Tongue (tissue), 2 donors: ENCODE results near the gene CLDN4. TPM values are rescaled to one million over a fixed set of nuclear protein-coding genes. Genes with fewer than 3 reads are reported as not detected.
"Not testable (repeated sequence)": the region's sequence is repeated elsewhere in the genome, so short reads cannot be mapped to it uniquely, and the experiment has no call there.

Experiments
- DNase-seq: peaks from one replicate; pipeline ENCODE4 v3.0.0-alpha.2; 2015
- total RNA-seq: library from RNA; depleted of rRNA; stranded (reverse); fragments of >200 nt; gene quantifications from one replicate; pipeline ENCODE4 v1.2.3, GENCODE V29; 2014

The CLDN4 gene
- total RNA-seq, 1 donor from 2014 or later = 24.3 TPM

GRCh38 chr7:73823873-73824592, 6.8 kb upstream of the CLDN4 start:
- DNase-seq = no peak

DNA sequence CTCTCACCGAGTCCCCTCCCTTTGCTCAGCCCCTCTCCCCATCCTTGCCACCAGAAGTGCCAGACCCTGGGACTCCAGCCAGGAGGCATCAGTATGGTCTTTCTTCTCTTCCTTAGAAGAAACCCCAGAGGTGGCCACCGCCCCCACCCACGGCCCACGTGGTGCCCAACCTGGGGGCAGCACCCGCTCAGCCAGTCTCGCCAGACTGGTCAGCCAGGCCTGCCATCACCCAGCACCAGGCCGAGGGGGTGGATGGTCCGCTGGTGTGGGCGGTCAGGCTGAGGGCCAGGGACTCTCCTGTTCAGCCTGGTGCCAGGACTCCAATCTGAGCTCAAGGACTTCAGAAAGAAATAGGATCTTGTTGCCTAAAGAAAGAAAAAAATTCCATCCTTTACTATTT, 5.8 kb upstream of the CLDN4 start:
- no peak for DNase-seq

DNA sequence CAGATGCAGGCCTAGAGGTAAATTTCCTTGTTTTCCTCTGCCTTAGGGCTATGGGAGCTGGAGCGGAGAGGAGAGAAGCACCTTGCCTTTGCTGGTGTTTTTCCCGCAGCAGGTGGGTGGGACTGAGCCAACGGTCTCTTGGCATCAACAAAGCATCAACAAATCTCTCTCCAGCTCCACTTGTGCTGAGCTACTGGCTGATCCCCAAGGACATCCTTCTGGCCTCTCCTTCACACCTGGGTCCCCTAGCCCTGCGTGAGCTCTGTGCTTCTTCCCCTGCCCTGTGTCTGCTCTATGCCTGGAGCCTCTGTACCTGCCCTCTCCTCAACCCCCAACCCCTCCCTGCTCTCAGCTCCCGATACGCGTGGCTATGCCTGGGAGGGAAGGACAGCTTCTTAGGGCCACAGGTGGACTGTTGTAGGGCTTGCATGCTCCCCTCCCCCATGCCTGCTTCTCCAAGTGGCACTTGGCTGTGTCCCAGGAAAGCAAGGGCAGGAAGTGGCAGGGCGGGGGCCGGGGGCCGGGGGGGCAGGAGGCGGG, 3.2 kb upstream of the CLDN4 start:
- DNase-seq = peak; percentile 67

DNA sequence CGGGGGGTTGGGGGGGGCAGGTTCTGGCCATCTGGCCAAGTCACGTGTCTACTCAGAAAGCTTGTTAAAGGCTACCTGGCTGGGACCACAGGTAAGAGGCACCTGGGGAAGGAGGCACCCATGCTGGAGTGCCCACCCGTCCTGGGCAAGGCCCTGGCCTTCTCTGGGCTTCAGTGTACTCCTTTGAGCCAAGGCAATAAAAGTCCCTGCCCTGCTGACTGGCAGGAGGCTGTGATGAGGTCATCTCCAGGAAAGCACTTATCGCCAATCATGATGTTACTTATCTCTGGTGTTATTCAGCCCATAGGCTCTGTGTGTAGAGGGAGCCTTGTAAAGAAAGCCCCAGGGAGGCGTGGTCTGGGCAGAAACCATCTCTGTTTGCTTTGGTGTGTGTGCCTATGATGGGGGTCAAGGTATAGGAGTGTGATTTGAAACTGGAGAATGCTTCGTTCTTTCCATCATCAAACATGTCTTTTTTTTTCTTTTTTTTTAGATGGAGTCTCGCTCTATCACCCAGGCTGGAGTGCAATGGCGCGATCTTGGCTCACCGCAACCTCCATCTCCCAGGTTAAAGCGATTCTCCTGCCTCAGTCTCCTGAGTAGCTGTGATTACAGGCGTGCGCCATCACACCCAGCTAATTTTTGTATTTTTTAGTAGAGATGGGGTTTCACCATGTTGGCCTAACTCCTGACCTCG, 2.5 kb upstream of the CLDN4 start:
- DNase-seq = peak; percentile 34

- no peak for DNase-seq
Observed at GRCh38 chr7:73828972-73829371, 1.8 kb upstream of the CLDN4 start.

- DNase-seq = no peak
Observed at GRCh38 chr7:73829505-73829904, 1.3 kb upstream of the CLDN4 start.

- DNase-seq = no peak
Observed at GRCh38 chr7:73829921-73830680, 695 bp upstream of the CLDN4 start.

- DNase-seq = no peak
Observed at GRCh38 chr7:73831584-73831833, 713 bp downstream of the CLDN4 start.

DNA sequence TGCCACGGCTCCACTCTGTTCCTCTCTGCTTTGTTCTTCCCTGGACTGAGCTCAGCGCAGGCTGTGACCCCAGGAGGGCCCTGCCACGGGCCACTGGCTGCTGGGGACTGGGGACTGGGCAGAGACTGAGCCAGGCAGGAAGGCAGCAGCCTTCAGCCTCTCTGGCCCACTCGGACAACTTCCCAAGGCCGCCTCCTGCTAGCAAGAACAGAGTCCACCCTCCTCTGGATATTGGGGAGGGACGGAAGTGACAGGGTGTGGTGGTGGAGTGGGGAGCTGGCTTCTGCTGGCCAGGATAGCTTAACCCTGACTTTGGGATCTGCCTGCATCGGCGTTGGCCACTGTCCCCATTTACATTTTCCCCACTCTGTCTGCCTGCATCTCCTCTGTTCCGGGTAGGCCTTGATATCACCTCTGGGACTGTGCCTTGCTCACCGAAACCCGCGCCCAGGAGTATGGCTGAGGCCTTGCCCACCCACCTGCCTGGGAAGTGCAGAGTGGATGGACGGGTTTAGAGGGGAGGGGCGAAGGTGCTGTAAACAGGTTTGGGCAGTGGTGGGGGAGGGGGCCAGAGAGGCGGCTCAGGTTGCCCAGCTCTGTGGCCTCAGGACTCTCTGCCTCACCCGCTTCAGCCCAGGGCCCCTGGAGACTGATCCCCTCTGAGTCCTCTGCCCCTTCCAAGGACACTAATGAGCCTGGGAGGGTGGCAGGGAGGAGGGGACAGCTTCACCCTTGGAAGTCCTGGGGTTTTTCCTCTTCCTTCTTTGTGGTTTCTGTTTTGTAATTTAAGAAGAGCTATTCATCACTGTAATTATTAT, 1.2 kb downstream of the CLDN4 start:
- peak; percentile 57 for DNase-seq

DNA sequence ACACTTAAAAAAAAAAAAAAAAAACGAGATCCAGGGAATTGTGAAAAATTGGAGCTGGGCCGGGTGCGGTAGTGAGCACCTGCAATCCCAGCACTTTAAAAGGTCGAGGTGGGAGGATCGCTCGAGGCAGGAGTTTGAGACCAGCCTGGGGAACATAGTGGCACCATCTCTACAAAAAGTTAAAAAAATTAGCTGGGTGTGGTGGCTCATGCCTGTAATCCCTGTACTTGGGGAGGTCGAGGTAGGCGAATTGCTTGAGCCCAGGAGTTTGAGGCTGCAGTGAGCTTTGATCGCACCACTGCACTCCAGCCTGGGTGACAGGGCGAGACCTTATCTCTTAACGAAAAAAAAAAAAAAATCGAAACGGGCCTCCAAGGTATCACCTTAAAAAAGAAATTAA, 2.0 kb downstream of the CLDN4 start:
- DNase-seq = no peak

DNA sequence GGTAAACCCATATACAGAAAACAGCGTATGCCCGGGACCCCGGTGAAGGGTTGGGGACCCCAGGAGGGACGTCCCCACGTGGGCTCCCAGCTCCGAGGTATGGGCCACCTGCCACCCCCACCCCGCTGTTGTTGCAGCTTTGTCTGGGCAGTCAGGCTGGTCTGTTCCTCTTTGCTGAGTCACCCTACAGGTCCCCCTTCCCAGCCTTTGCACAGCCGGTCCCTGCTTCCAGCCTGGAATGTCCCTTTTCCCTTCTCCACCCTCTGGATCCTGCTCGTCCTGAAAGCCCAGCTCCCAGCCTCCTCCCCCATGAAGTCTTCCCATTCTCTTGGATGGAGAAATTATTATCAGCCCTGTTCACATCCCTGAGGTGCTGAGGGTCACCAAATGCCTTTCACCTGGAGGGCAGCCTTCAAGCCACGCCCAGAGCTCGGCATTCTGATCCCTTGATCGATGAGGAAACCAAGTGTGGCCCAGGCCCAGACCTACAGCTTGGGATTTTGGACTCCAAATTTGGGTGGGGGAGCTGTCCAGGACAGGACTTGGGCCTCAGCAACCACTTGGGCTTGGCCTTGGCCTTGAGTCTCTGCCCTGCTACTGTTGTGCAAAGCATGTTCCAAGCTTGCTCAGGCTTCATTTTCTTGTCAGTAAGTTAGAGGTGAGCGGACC, 2.6 kb downstream of the CLDN4 start:
- no peak for DNase-seq

- no peak for DNase-seq
Observed at GRCh38 chr7:73834626-73835191, 3.9 kb downstream of the CLDN4 start.

- DNase-seq = not testable (repeated sequence)
Observed at GRCh38 chr7:73837167-73837566, 6.4 kb downstream of the CLDN4 start.

DNA sequence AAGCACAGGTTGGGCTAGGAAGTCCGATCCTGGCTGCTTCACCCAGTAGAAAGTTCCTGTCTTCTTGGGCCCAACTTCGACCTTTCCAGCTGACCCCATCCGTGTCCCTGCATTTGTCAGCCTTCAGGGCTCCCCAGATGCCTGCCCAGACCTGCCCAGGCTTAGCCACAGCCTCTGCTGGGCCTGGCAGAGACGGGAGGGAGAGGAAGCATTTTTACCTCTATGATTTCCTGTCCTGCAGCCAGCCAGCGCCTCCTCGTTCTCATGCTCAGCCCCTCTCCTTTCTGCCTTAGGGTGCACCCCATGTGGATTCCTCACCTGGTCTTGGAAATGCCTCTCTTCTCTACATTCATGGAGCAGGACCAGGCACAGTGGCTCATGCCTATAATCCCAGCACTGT, 7.8 kb downstream of the CLDN4 start:
- DNase-seq = no peak

DNA sequence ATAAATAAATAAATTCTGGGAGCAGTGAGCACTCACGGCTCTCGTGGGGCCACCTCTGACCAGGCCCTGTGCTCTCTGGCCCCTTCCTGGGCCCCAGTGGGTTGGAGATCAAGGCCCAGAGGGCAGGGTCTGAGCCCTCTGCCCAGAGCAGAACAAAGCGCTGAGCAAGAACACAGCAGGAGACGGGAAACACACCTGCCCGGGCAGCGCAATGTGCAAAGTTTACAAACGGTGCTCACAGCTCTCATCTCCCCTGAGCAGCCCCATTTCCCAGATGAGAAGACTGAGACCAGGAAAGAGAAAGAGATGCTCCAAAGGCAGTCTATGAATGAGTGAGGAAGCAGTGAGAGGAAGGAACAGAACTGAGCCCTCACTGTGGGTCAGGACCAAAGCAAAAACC, 8.5 kb downstream of the CLDN4 start:
- no peak for DNase-seq

DNA sequence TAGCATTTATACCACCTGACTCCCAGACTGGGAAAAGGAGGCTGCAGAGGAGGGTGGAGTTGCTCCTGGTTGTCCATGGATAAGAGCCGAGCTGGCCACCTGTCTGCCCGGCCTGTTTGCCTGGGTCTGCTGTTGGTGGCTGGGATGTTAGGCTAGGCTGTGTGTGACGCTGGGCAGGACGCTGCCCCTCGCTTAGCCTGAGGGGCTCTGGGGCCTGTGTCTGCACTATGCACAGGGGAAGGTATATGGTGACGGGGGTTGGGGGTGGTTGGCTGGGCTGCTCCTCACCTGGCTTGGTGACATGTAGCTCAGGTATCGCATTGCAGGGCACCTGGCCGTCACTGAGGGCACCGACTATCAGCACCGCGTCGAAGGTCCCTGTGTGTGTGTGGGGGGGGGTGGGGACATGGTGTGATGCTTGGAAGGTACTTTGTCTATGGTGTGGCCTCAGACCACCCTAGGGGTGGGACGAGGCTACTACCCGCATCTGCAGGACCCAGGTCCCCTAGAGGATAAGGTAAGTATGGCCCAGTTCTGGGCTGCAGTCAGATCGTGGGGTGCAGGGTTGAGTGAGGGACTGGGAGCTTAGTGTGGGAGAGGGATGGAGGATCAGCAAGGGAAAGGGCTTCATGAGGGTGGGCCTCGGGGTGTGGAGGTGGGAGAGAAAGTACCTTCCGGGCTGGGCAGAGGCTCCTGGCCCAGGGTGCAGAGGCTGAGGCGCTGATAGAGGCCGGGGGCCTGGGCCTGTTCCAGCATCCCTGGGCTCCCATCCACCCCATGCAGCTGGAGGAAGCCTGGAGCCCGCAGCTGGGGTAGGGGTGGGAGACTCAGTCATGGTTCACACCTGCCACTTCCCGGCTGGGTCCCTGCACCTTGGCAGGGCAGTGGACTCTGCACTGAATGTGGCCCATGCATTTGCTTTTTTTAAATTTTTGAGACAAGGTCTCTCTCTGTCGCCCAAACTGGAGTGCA, 9.2 kb downstream of the CLDN4 start:
- DNase-seq = no peak

- no peak for DNase-seq
Observed at GRCh38 chr7:73840715-73841379, 10.1 kb downstream of the CLDN4 start.

DNA sequence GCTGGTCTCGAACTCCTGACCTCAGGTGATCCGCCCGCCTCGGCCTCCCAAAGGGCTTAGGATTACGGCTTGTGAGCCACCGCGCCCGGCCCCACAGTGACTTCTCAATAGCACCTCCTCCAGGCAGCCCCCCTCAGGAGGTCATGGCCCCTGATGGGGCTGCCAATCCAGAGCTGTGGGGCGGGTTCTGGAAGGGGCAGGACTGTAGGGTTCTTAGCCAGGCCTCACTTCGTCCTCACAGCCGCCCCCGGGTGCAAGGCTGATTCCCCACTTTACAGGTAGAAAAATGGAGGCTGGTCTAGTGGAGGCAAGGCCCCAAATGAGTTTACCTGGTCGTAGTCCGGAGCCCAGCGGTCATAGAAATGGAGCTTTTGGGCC, 10.9 kb downstream of the CLDN4 start:
- DNase-seq = no peak

DNA sequence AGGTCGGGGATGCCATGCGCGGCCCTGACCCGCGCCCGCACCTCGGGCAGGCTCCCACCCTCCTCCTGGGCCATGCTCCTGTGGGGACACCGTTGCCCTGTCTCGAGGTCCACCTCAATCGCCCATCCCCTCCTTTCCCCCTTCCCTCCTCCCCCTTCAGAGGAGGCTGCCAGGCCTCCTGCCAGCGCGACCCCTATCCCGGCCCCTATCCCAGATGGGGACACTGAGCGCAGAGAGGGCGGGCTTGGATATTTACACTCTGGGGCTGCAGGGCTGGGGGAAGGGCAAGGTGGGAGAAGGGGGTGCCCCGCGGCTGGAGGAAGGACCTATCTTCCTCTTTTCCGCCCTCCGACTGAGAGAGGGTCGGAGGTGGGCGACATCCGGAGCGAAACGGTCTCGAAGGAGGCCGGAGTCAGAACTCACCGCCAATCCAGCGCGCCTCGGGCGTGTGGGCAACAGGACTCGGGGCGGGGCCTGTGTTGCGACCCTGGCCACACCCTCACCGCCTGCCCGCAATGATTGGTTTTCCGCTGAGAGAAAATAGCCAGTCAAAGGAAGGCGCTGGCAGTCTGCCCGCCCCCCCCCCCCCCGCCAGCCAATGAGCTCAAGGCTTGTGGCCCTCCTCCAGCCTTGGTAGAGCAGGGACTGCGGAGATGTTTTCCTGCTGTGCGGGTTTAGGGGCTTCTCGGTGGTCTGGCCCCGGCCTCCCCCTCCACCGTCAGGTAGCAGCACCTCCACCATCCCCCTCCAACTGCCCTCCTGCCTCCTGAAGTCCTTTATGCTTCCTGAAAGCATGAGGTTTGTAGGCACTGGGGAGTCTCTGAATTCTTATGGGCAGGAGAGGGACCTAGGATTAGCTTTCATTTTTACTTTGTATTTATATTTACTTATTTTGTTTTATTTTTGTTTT, 11.5 kb downstream of the CLDN4 start, which contains the start of gene METTL27:
METTL27 (minus strand) TSS at position 450 of the 910 bp plus-strand sequence; CDS start at position 74, 376 bp downstream.
- DNase-seq = peak; percentile 97
